ENCODE measurements around the gene NUB1. TPM values are rescaled to one million over a fixed set of nuclear protein-coding genes. Genes with fewer than 3 reads are reported as not detected.

NUB1 gene
- polyA plus RNA-seq, 3 donors: 25.0 to 40.6 (median 29.1) TPM

DNA sequence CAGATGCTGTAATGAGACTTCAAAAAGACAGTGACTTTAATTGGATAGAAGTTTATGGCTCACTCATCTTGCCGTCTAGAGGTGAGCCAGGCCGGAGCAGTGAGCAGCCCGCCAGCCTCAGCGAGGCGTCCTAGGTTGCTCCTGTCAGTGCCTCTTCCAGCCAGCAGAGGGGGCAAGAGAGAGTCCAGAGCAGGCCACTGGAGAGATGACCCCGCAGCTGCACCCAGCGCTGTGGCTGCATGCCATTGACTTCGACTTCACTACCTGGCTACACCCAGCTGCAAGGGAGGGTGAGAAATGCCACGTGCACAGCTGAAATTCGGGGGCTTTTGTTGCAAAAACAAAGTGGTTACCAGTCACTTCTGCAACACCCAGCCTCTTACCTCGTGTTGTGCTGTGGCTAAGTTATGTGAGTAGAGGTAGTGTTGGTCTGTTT is 26.5 kb downstream of the NUB1 start:
- H3K27ac ChIP-seq (ENCODE audit: low read depth, low read length): no peak overlapping the region
- 11 to 16% (median 15%) methylated on average over 11 of the region's 11 CpGs for WGBS, 3 donors

DNA sequence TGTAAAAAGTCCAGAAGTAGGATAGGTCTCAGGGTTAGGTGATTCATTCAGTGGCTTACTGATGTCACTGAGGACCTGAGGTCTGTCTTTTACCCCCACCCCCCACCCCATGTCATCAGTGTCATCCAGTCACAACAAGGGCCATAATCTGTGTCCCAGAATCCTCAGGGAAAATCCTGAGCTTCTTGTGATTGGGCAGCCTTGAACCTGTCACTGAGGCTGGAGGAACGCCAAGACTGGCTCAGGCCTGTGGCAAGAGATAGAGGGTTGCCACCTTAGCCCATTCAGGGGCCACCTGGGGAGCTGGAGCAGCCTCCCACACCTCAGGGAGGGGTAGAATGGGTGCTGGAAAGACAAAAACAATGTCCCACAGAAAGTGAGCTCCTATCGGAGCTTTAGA is 29.7 kb downstream of the NUB1 start:
- WGBS, 3 donors: 83 to 93% (median 88%) methylated on average over 2 of the region's 2 CpGs
- H3K27ac ChIP-seq (ENCODE audit: low read depth, low read length): no peak overlapping the region

DNA sequence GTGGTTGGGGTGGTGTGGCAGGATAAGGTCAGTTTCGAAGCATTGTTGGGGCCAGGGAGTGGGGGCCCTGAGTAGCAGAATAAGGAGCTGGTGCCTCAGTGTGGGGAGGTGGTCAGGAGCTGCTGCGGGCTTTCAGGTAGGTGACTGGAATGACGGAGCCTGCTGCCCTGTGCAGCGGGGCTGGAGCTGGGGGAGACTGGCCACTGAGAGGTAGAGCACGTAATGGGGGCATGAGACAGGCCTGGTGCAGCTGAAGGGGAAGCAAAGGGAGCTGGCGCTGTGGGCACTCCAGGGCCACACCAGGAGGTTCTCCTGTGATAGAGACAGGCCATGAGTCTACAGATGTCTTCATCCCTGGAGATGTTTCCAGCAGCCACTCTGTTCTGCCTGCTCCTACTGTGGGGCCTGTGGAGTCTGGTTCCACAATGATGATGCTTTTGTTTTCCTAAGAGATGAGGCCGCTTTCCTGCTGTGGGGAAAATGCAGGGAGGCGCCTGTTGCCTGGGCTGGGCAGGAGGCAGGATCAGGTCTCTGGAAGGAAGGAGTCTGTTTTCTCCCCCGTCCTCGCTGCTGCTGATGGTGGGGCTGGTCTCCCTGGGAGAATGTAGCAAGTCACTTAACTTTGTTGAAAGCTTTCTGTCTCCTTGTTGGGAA is 31.1 kb downstream of the NUB1 start:
- no peak overlapping the region for H3K27ac ChIP-seq (ENCODE audit: low read depth, low read length)
- 92 to 98% (median 96%) methylated on average over 10 of the region's 10 CpGs for WGBS, 3 donors

DNA sequence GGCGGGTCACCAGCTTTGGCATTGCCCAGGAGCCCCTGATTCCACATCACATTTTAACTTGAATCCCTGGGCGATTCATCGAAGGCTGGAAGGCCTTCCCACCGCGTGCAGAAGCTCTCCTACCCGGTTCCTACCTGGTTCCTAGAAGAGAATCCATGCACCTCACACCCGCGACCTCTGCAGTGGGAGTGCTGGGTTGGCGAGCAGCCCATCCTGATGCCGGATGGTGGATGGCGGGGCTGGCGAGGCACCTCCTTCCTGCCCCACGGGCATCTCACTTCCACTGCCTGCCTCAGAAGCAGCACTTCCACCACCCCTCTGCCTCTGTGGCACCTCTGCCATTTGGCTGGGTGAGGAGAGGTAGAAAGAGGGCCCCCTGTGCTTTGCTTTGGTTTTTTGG is 32.0 kb downstream of the NUB1 start:
- no peak overlapping the region for H3K27ac ChIP-seq (ENCODE audit: low read depth, low read length)
- 80 to 82% (median 82%) methylated on average over 13 of the region's 13 CpGs for WGBS, 3 donors

DNA sequence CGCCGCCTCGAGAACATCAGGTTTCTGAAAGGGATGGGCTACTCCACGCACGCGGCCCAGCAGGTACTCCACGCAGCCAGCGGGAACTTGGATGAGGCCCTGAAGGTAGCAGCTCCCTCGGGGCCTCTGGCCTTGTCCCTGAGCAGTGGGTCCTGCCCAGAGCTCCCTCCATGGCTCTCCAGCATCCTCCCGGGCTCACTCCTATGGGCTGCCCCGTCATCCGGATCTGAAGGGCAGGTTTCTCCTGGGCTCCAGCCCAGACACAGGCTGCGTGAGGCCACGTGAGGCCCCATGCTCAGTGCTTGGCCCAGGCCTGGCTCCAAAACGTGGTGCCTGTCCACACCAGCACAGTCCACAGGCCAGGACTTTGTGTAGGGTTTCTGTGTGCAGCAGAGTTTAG is 32.5 kb downstream of the NUB1 start:
- 85 to 87% (median 86%) methylated on average over 15 of the region's 15 CpGs for WGBS, 3 donors
- no peak overlapping the region for H3K27ac ChIP-seq (ENCODE audit: low read depth, low read length)

DNA sequence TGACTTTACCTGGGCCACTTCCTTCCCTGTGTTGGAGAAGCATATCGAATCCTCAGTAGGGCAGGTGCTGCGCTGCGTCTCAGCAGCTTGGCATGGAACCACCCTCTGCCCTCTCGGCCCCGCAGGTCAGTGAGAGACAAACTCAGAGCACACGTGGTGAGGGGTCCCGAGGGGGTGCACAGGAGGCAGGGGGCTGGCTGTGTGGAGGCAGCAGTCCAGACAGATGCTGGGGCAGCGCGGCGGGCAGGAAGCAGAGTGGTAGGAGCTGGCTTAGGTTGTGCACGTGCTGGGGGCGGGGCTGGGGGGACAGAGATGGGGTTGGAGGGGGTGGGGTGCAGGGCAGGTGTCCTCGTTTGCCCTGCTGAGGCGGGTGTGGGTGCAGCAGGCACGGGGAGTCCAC is 33.1 kb downstream of the NUB1 start:
- no peak overlapping the region for H3K27ac ChIP-seq (ENCODE audit: low read depth, low read length)
- WGBS, 3 donors: 83 to 88% (median 85%) methylated on average over 15 of the region's 15 CpGs

DNA sequence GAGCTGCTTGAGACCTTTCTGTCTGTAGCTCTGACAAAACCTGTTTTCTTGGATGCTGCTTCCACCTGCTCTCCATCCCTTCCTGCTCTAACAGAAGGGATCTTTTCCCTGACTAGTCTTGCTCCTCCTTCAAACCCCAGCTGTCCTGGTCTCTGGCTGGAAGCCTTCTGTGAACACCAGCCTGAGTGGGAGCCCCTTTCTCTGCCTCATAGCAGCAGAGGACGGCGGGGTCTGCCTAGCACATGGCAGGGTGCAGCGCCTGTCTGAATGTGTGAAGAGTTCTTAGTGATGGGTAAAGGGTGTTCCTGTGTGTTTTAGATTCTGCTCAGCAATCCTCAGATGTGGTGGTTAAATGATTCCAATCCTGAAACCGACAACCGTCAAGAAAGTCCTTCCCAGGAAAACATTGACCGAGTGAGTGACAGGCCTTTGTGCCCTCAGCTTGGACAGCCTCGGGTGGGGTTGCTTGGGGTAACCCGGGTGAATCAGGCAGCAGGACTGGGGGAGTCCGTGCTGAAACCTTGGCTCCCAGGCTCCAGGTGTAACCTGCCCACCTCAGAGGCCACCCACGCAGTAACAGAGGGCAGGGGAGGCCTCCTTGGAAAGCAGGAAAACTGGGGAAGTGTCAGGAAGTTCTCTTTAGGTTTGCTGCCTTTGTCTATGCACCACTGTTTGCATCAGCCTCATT is 34.1 kb downstream of the NUB1 start:
- H3K27ac ChIP-seq (ENCODE audit: low read depth, low read length): no peak overlapping the region
- whole genome bisulfite sequencing, 3 donors: 90 to 91% (median 91%) methylated on average over 10 of the region's 10 CpGs

DNA sequence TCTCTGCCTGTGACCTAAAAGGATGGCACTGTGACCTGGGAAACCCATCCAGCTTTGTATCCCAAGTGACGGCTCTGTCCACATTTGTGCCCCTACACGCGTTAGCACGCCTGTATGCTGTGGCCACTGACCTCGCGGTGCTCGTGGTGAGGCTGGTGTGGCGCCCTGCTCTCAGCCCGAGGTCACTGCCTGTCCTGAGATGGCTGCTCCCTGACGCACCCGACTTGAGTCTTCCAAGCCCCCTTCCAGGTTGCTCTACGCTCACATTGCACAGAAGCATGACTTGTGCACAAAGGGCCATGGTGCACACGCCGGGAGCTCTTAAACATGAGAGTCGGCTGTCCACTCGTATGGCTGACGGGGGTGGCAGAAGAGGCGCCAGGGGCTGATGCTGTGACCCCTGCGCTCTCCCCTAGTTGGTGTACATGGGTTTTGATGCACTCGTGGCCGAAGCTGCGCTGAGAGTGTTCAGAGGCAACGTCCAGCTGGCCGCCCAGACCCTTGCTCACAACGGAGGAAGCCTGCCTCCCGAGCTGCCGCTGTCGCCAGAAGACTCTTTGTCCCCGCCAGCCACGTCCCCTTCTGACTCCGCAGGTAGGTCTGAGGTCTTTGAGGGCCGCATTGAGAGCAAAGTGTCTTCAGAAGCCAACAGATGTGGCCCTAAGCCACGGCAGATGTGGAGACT is 34.7 kb downstream of the NUB1 start:
- 93 to 96% (median 95%) methylated on average over 33 of the region's 33 CpGs for WGBS, 3 donors
- no peak overlapping the region for H3K27ac ChIP-seq (ENCODE audit: low read depth, low read length)

DNA sequence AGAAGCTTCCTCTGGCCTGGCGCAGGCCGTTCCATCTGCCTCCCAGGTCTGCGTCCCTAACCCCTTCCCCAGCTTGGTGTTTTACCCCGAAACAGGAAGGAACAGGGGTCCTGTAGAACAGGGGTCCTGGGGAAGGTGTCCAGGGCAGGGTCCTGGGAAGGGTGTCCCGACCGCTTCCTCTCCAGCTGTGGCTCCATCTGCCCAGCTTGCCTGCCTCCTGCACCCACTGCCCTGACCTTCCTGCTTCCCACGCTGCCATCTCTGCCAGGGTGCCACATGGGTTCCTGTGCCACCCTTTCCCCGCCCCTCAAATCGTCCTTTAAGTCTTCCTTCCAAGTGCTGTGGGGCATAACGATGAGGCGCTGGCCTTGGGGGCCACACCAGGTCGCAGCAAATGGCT is 35.8 kb downstream of the NUB1 start:
- no peak overlapping the region for H3K27ac ChIP-seq (ENCODE audit: low read depth, low read length)
- WGBS, 3 donors: 83 to 94% (median 93%) methylated on average over 12 of the region's 12 CpGs

DNA sequence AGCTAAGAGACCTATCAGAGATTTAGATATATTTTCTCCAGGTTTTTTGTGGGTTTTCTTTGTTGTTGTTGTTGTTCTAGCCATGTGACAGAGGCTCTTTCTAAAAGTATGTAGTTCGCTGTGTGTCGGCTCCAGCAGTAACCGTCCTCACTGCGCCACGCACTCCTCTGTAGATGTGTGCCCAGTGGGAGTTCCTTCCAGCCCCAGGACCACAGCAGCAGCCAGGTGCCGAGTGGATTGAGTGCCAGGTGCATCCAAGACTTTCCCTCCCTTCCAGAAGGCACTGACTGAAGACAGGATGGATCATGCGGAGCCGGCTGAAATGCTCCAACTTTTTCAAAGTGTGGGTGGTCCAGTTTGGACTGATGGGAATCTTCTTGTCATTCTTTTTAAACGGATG is 36.4 kb downstream of the NUB1 start:
- 89 to 91% (median 90%) methylated on average over 9 of the region's 9 CpGs for WGBS, 3 donors
- H3K27ac ChIP-seq (ENCODE audit: low read depth, low read length): no peak overlapping the region

DNA sequence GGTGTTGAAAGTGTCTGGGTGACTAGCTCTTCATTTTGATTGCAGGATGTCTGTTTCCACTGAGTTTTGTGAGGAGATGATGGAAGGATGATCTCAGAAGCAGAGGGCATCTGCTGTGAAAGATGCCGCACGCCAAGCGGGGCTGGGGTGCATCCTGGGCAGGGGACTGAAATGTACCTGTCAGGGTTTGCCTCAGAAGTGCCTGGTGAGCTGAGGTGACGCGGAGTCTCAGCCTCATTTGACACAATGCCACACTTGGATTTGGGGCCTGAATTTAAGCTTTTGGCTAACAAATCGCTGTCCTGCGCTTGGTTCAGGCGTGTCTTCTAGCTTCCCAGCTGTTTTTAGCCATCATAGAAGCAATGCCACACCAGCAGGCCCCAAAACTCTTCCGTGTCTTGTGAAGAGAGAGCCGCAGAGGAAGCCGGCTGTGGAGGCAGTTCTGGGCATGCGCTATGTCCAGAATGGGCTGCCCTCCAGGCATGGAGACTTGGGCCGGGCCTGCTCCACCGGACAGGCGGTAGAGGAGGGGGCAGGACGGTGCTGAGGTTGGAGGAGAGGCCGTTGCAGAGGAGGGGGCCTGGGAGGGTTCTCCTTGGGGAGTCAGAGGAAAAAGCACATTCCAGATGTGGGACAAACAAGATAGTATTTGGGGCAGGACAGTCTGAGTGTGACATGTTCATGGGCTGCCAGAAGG is 37.0 kb downstream of the NUB1 start:
- no peak overlapping the region for H3K27ac ChIP-seq (ENCODE audit: low read depth, low read length)
- WGBS, 3 donors: 80 to 87% (median 83%) methylated on average over 17 of the region's 17 CpGs

DNA sequence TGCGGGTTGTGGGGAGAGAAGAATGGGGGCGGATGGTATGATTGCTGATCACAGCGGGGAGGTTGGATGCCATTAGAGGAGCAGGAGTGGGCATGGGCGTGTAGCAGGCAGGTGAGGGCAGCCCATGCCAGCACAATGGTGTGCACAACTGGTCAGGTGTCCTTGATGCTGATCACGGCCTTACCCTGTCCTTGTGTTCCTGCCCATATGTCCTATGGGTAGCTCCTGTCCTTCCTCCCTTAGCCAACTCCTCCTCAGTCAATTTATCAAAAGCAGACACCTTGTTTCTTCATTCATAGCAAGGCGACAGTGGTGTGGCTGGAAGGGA is 37.5 kb downstream of the NUB1 start:
- WGBS, 3 donors: 80 to 93% (median 92%) methylated on average over 6 of the region's 6 CpGs
- no peak overlapping the region for H3K27ac ChIP-seq (ENCODE audit: low read depth, low read length)

DNA sequence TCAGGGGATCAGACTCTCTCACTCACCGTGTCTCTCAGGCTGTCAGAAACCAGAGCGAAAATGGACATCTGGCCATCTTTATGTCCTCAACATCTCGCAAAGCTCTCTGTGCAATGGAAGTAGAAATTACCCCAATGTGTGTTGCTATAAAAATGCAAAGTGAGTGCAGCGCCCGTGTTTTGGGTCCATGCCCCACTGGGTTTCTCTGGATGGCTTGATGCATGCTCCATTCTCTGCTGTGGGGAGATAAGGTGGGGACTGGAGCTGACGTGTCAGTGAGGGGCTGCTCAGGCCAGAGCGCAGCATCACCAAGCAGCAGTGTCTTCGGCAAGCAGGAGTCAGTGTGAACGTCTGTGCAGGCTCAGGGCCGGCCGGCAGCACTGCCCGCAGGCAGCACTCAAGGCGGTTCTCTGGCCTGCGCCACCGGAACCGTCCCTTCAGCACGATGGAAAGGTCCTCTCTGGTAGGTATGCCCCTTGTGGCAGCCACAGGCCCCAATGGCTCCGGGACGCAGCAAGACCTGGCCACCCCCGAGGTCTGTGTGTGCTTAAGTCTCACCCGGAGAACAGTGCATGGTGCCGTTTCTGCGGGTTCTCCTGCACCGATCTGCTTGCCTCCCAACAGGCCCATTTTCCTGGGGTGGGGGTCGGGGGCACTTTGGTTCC is 38.1 kb downstream of the NUB1 start:
- WGBS, 3 donors: 90 to 96% (median 92%) methylated on average over 24 to 25 of the region's 25 CpGs
- H3K27ac ChIP-seq (ENCODE audit: low read depth, low read length): no peak overlapping the region

DNA sequence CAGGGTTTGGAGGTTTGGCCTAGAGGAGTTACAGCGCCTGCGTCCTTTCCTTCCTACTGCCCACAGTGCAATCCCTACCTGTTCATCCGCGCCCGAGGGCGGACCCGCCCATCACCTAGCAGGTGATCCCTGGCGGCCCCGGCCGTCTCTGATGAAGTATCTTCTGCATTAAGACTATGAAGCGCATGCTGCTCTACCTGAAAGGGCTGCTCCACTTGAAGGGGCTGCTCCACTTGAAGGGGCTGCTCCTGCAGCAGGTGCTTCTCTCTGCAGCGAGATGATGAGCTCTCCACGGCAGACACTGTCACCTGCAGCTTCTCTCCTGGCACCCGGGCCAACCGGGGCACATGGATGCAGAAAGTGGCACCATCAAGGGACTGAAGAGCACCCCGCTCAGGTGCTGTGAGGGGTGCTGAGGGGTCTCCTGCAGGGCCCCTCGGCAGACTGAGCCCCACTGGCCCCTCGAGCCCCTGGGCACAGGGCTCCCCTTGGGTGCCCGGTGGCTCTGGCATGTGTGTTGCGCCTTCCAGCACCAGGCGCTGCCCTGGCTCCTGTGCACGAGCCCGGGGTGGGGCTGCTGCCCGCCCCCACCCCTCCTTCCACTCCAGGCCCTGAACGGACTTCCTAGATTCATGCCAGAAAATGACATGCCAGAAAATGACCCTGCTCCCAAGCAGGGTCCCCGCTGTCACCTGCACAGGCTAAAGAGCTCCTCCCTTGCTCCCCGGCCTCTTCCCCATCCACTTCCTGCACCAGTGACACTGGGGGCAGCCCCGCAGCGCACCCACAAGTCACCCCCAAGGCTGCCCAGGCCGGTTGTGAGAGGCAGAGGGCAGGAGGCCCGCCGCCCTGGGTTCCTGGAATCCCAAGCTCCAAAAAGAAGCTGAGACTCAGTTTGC is 38.8 kb downstream of the NUB1 start:
- H3K27ac ChIP-seq (ENCODE audit: low read depth, low read length): no peak overlapping the region
- 79 to 86% (median 81%) methylated on average over 32 of the region's 32 CpGs for WGBS, 3 donors

DNA sequence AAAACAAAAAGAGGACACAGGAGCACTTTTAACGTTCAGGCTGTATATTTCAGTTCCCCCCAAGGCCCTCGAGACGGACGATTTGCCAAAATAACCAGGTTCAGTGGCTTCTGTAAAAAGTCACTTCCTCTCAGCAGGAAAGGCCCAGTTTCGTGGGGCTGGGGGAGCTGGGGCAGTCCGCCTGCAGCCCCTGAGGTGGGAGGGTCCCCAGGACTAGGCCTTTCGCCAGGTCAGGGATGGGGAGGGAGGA is 39.4 kb downstream of the NUB1 start:
- H3K27ac ChIP-seq (ENCODE audit: low read depth, low read length): no peak overlapping the region
- 23 to 46% (median 44%) methylated on average over 6 to 7 of the region's 7 CpGs for WGBS, 3 donors

DNA sequence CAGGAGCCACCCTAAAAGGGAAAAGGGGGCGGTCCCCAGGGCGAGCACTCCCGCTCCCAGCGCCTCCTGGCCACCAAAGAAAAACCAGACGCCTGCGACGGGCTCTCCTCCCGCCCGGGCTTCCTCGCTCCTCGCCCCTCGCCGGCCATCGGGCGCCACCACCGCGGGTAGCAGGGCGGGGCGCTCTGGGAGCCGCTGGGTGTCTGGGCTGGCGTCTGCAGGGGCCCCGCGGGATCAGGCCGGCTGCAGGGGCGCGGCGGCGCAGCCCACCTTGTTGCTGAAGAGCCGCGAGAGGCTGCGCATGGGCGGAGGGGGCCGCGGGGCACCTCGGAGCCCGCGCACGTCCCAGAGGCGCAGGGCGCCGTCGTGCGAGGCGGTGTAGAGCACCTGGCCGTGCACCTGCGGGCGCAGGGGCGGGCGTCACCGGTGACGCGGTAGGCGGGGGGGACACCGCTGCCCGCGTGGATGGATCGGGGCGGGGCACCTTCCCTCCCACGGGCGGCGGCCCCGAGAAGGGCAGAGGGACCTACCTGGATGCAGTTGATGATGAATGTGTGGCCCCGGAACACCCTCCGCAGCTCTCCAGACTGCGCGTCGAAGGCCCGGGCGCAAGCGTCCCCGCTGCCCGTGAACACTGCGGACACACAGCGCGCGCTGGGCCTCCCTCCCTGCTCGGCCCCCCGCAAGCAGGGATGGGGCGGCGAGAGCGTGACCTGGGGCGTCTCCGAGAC is 39.9 kb downstream of the NUB1 start:
- H3K27ac ChIP-seq (ENCODE audit: low read depth, low read length): no peak overlapping the region
- WGBS, 3 donors: 11 to 32% (median 16%) methylated on average over 67 to 83 of the region's 83 CpGs

DNA sequence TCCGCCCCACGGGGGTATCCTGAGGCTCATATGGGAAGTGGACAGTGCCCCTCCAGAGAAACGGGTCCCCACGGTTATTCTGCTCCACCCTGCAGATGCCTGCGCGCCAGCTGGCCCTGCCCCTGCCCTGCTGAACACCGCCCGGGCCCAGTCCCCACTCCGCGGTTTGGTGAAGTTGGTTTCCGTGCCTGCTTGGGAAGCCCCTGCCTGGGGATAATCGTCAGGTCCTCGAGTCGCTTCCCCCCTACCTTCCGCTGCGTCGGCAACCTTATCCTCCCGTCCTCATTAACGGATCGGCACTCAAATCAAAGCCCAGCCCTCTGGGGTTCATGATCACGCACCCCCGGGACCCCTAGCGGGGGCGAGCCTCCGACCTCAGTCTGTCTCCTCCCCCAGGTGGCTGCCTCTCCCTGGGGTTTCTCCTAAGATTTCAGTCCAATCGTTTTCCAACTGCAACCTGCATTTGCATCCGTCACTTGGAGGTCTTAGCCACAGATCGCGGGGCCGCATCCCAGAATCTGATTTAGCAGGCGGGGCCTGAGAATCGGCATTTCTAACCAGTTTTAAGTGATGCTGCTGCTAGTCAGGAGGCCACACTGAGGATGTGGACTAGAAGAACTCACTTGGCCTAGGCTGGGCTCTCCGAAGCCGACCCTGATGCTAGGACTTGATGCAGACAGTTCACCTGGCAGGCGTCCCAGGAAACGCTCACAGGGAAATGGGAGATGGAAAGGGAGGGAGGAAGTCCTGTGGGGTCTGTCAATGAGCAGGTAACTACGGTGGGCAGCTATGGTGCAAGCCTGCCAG is 40.7 kb downstream of the NUB1 start:
- H3K27ac ChIP-seq (ENCODE audit: low read depth, low read length): no peak overlapping the region
- 21 to 43% (median 32%) methylated on average over 36 to 37 of the region's 37 CpGs for WGBS, 3 donors

All from adipose tissue (tissue), 3 donors.